ENCODE results near the gene FAM219A. TPM values are rescaled to one million over a fixed set of nuclear protein-coding genes. Genes with fewer than 3 reads are reported as not detected.

The FAM219A gene
- total RNA-seq, 2 experiments from 2014 or later = 6.5 to 12.7 TPM

GRCh38 chr9:34405719-34406118, 52.7 kb downstream of the FAM219A start:
- no peaks in the 10 kb centered on the region for H3K36me3 ChIP-seq (ENCODE audit: insufficient read depth, low read length)
- POLR2A ChIA-PET = no interaction called here
- H3K4me3 ChIP-seq (ENCODE audit: low read depth, low read length, poor library complexity, severe bottlenecking) = no peak overlapping the region
- intact Hi-C loops (cut with micrococcal nuclease; ENCODE audit: unreplicated experiment) = loop anchor here (2.0 to 5.0 kb wide), 2 partner anchors 95 to 142 kb away; no protein-coding TSS in a partner anchor
- no peak overlapping the region for H3K4me2 ChIP-seq (ENCODE audit: low read length)
- no peak overlapping the region for H3K27ac ChIP-seq (ENCODE audit: low read depth, low read length, poor library complexity, severe bottlenecking)
- TF ChIP-seq CTCF (conservative IDR thresholded peaks at IDR 0.05; ENCODE audit: low read length) = no peak
- no peak for TF ChIP-seq EZH2phosphoT487 (IDR thresholded peaks at IDR 0.05; ENCODE audit: borderline replicate concordance, low read depth, low read length)
- no peaks in the 10 kb centered on the region for H3K9me2 ChIP-seq (ENCODE audit: insufficient read depth, low read length)
- DNase-seq (ENCODE audit: low spot score) = no peak
- no peak overlapping the region for H2AFZ ChIP-seq (ENCODE audit: low read length)
- H3K79me2 ChIP-seq (ENCODE audit: insufficient read depth, low read depth, low read length) = no peaks in the 10 kb centered on the region
- BruUV-seq (replicated peaks) = no TSS peak
- CTCF ChIA-PET (ENCODE audit: unreplicated experiment) = no interaction called here
- no peaks in the 10 kb centered on the region for H4K20me1 ChIP-seq (ENCODE audit: insufficient read depth, low read length)
- no peaks in the 10 kb centered on the region for H3K9me3 ChIP-seq (ENCODE audit: low read length)
- H3K4me1 ChIP-seq (ENCODE audit: insufficient read depth, low read length, poor library complexity, severe bottlenecking) = no peaks in the 10 kb centered on the region

GRCh38 chr9:34403554-34404380, 54.6 kb downstream of the FAM219A start:
- intact Hi-C loops (cut with micrococcal nuclease; ENCODE audit: unreplicated experiment) = loop anchor here (2.0 to 5.0 kb wide), 2 partner anchors 97 to 199 kb away; no protein-coding TSS in a partner anchor
- Histone ChIP-seq H3K79me2 (ENCODE audit: insufficient read depth, low read depth, low read length) (no peaks in the 10 kb centered on the region), H3K4me1 (ENCODE audit: insufficient read depth, low read length, poor library complexity, severe bottlenecking) (no peaks in the 10 kb centered on the region), H3K9me2 (ENCODE audit: insufficient read depth, low read length) (no peaks in the 10 kb centered on the region), H2AFZ (ENCODE audit: low read length) (no peak overlapping the region), H4K20me1 (ENCODE audit: insufficient read depth, low read length) (no peaks in the 10 kb centered on the region), H3K4me2 (ENCODE audit: low read length) (no peak overlapping the region), H3K36me3 (ENCODE audit: insufficient read depth, low read length) (no peaks in the 10 kb centered on the region), H3K9me3 (ENCODE audit: low read length) (no peaks in the 10 kb centered on the region), H3K27ac (ENCODE audit: low read depth, low read length, poor library complexity, severe bottlenecking) (no peak overlapping the region), H3K4me3 (ENCODE audit: low read depth, low read length, poor library complexity, severe bottlenecking) (no peak overlapping the region)
- TF ChIP-seq EZH2phosphoT487 (IDR thresholded peaks at IDR 0.05; ENCODE audit: borderline replicate concordance, low read depth, low read length) = no peak
- TF ChIP-seq CTCF (conservative IDR thresholded peaks at IDR 0.05; ENCODE audit: low read length) = peak; percentile 100
- no TSS peak for BruUV-seq (replicated peaks)
- ChIA-PET CTCF (ENCODE audit: unreplicated experiment) (interaction anchor here (0.5 to 1.5 kb wide), 6 partner anchors 9 to 189 kb away, joined by 3 to 5 read pairs (median 4); partner anchors contain the start of gene MYORG), POLR2A (interaction anchor here (0.5 to 1.0 kb wide), 4 partner anchors 10 to 1074 kb away, joined by 3 to 4 read pairs (median 3); no protein-coding TSS in a partner anchor)
- DNase-seq (ENCODE audit: low spot score) = peak; percentile 65
